PC-9 (cell line): ENCODE results near the gene CTIF. TPM values are rescaled to one million over a fixed set of nuclear protein-coding genes. Genes with fewer than 3 reads are reported as not detected.

Experiments
- BruUV-seq: library from RNA; stranded (reverse); fragments of 400-500 nt; replicated peaks from 2 replicates; lab custom pipeline; 2021; lab: Mats Ljungman, UMichigan
- CTCF ChIA-PET: fragments of 300-600 bp; sonication (Branson Sonifier 250); formaldehyde crosslinking; loops from one replicate; lab custom pipeline; 2022; ENCODE audit warnings: antibody characterized with exemption; lab: Charles Lee
- POLR2A ChIA-PET: fragments of 300-600 bp; sonication (Branson Sonifier 250); formaldehyde crosslinking; loops from one replicate; lab custom pipeline; 2022; ENCODE audit warnings: antibody characterized with exemption; ENCODE audit not compliant: unreplicated experiment; lab: Charles Lee
- DNase-seq, 2 experiments: peaks; one replicate each; pipeline versions ENCODE4 v3.0.0 to v3.0.0-alpha.2; 2015 to 2022; ENCODE audit warnings: mixed read lengths in 1 of 2
- H2AFZ ChIP-seq: fragments of 200-600 bp; sonication (generic); 2 replicates; pipeline ENCODE4 v1.8.1; 2017; ENCODE audit warnings: antibody characterized with exemption
- H3F3A ChIP-seq: fragments of 200-600 bp; sonication (generic); 2 replicates; pipeline ENCODE4 v1.8.1; 2017; ENCODE audit warnings: antibody characterized with exemption, mild to moderate bottlenecking, low read depth; ENCODE audit not compliant: insufficient read depth
- H3K27ac ChIP-seq: fragments of 200-600 bp; sonication (generic); 2 replicates; pipeline ENCODE4 v1.6.1; 2016; ENCODE audit warnings: mixed run types
- H3K27me3 ChIP-seq: fragments of 200-600 bp; sonication (generic); 2 replicates; pipeline ENCODE4 v1.6.1; 2016; ENCODE audit warnings: low read depth, mixed run types; ENCODE audit not compliant: insufficient read depth
- H3K36me3 ChIP-seq: fragments of 200-600 bp; sonication (generic); 2 replicates; pipeline ENCODE4 v1.6.1; 2016; ENCODE audit warnings: low read depth, mixed run types
- H3K4me1 ChIP-seq: fragments of 200-600 bp; sonication (generic); replicated peaks from 2 replicates; pipeline ENCODE4 v1.6.1; 2016; ENCODE audit warnings: mixed run types; ENCODE audit not compliant: insufficient read depth
- H3K4me2 ChIP-seq: fragments of 200-600 bp; sonication (generic); 2 replicates; pipeline ENCODE4 v1.6.1; 2017; ENCODE audit warnings: mixed run types
- H3K4me3 ChIP-seq: fragments of 200-600 bp; sonication (generic); 2 replicates; pipeline ENCODE4 v1.6.1; 2016; ENCODE audit warnings: mixed run types
- H3K79me2 ChIP-seq: fragments of 200-600 bp; sonication (generic); 2 replicates; pipeline ENCODE4 v1.6.1; 2017; ENCODE audit warnings: low read depth, mixed run types
- H3K9me2 ChIP-seq: fragments of 200-600 bp; sonication (generic); 2 replicates; pipeline ENCODE4 v1.8.1; 2017; ENCODE audit warnings: mild to moderate bottlenecking; ENCODE audit not compliant: insufficient read depth
- H3K9me3 ChIP-seq: fragments of 200-600 bp; sonication (generic); 2 replicates; pipeline ENCODE4 v1.8.1; 2016; ENCODE audit warnings: low read depth; ENCODE audit not compliant: insufficient read depth
- H4K20me1 ChIP-seq: fragments of 200-600 bp; sonication (generic); 2 replicates; pipeline ENCODE4 v1.8.1; 2017; ENCODE audit not compliant: insufficient read depth
- EZH2 ChIP-seq: fragments of 200-600 bp; sonication (generic); IDR thresholded peaks from 2 replicates; pipeline ENCODE4 v1.8.0; 2017; ENCODE audit warnings: antibody characterized with exemption, low read depth
- intact Hi-C: fragments of 100-400 bp; cut with micrococcal nuclease; formaldehyde crosslinking; loops from one replicate; pipeline ENCODE4 v1.10.0; 2022; ENCODE audit not compliant: unreplicated experiment
- total RNA-seq: library from RNA; stranded (reverse); gene quantifications from 2 replicates; pipeline ENCODE4 v1.2.3, GENCODE V29; 2021
- TF ChIP-seq, protein P1 (sequence below): fragments of 200-600 bp; sonication (generic); conservative IDR thresholded peaks from 2 replicates; pipeline ENCODE4 v1.6.1; 2017; ENCODE audit warnings: mixed run types, antibody characterized with exemption, mild to moderate bottlenecking, moderate library complexity

The CTIF gene
- total RNA-seq, 1 experiment from 2014 or later: 26.2 TPM

DNA sequence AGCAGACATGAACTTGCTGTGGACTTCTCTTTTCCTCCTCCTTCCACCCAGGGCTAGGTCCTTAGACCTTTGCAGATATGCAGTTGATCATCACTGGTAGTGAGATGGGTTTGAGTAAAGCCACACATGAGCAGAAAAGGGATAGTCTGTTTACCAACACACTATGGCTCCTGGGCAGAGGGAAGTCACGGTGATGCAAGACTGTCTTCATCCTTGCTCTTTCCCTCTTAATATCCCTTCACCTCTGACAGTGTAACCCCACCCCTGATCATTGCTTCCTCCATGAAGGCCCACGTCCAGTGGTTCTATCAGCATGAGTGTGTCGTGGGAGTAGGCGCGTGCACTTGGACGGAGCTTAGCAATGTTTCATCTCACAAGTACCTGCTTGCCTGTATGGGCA, 223.2 kb downstream of the CTIF start:
- Histone ChIP-seq H2AFZ (no peak overlapping the region), H3K4me1 (no peaks in the 10 kb centered on the region), H3F3A (no peaks in the 10 kb centered on the region), H3K27me3 (no peaks in the 10 kb centered on the region), H3K79me2 (no peaks in the 10 kb centered on the region), H3K9me3 (no peaks in the 10 kb centered on the region), H3K36me3 (no peaks in the 10 kb centered on the region), H3K27ac (no peak overlapping the region), H4K20me1 (no peaks in the 10 kb centered on the region), H3K9me2 (no peaks in the 10 kb centered on the region), H3K4me2 (no peak overlapping the region), H3K4me3 (no peak overlapping the region)
- no peak for TF ChIP-seq EZH2
- TF ChIP-seq, protein P1, sequence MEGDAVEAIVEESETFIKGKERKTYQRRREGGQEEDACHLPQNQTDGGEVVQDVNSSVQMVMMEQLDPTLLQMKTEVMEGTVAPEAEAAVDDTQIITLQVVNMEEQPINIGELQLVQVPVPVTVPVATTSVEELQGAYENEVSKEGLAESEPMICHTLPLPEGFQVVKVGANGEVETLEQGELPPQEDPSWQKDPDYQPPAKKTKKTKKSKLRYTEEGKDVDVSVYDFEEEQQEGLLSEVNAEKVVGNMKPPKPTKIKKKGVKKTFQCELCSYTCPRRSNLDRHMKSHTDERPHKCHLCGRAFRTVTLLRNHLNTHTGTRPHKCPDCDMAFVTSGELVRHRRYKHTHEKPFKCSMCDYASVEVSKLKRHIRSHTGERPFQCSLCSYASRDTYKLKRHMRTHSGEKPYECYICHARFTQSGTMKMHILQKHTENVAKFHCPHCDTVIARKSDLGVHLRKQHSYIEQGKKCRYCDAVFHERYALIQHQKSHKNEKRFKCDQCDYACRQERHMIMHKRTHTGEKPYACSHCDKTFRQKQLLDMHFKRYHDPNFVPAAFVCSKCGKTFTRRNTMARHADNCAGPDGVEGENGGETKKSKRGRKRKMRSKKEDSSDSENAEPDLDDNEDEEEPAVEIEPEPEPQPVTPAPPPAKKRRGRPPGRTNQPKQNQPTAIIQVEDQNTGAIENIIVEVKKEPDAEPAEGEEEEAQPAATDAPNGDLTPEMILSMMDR: no peak
- no peak for DNase-seq
- BruUV-seq: no TSS peak
- CTCF ChIA-PET: no interaction called here
- intact Hi-C loops: no loop called here
- POLR2A ChIA-PET: no interaction called here

DNA sequence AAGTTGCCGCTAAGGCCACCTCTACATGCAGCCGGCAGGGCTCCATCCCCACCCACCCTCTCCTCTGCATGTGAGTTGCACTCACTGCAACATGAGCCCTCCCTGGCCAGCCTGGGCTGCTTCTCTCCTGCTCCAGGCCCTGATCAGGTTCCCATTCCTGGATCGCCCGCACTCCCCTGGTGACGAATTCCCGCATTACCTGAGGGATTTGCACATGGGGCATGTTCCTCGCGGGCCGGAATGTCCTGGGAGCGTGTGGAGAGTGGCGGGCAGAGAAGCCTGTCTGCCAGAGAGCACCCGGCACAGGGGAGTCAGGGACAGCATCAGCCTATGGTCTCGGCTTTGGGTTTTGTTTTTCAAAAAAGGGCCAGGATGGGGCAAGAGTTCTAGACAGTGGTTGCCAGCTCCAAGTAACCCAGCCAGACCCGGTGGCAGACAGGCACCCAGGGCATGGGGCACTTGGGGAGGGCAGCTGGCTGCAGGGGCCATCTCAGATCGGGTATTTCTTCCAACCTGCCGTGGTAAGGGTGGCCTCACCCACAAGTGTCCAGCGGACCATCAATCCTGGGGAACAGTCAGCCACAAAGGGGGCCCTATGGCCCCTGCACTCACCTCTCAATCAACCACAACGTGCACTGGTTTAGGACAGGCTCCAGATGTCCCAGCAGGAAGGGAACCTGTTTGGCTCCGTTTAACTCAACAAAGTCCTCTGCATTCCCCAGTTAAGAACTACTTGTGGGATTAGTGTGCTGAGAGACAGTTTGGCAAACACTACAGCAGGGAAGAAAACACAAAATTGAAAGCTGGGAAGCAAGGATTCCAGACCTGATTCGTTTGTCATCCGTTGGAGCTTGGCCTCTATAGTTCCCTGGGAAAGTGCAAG, 224.2 kb downstream of the CTIF start:
- no TSS peak for BruUV-seq
- no peak overlapping the region for H3K4me2 ChIP-seq
- no peak overlapping the region for H3K4me3 ChIP-seq
- H3K79me2 ChIP-seq: no peaks in the 10 kb centered on the region
- no peaks in the 10 kb centered on the region for H3F3A ChIP-seq
- ChIA-PET CTCF (no interaction called here), POLR2A (no interaction called here)
- no peaks in the 10 kb centered on the region for H4K20me1 ChIP-seq
- H3K4me1 ChIP-seq: no peaks in the 10 kb centered on the region
- no peak for TF ChIP-seq EZH2
- TF ChIP-seq, protein P1: no peak
- no peak for DNase-seq
- H3K9me3 ChIP-seq: no peaks in the 10 kb centered on the region
- no peak overlapping the region for H2AFZ ChIP-seq
- no peak overlapping the region for H3K27ac ChIP-seq
- intact Hi-C loops: no loop called here
- H3K36me3 ChIP-seq: no peaks in the 10 kb centered on the region
- H3K27me3 ChIP-seq: no peaks in the 10 kb centered on the region
- no peaks in the 10 kb centered on the region for H3K9me2 ChIP-seq

DNA sequence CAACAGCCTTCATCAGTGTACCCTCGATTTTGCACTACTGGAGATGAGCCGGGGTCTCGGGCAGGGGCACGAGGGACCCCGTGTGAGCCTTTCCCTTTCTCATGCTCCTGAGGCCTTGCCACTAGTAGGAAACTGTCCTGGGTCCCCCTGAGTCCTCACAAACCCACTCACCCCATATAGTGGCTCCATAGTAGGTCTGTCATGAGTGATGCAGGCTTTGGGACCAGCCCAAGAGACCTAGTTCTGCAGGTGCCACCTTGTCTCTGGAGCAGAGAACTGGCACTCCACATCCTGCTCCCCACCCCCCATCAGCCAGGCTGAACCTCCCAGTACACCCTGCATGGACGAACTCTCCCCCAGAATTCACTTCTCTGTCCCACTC, 224.9 kb downstream of the CTIF start:
- H3K79me2 ChIP-seq: no peaks in the 10 kb centered on the region
- TF ChIP-seq, protein P1: no peak
- no peak for TF ChIP-seq EZH2
- no peak overlapping the region for H3K27ac ChIP-seq
- no peaks in the 10 kb centered on the region for H3K27me3 ChIP-seq
- no peaks in the 10 kb centered on the region for H4K20me1 ChIP-seq
- no TSS peak for BruUV-seq
- no peak overlapping the region for H2AFZ ChIP-seq
- no peaks in the 10 kb centered on the region for H3K36me3 ChIP-seq
- intact Hi-C loops: no loop called here
- no peak for DNase-seq
- CTCF ChIA-PET: no interaction called here
- no peak overlapping the region for H3K4me3 ChIP-seq
- no peaks in the 10 kb centered on the region for H3K4me1 ChIP-seq
- POLR2A ChIA-PET: no interaction called here
- H3K9me2 ChIP-seq: no peaks in the 10 kb centered on the region
- H3K9me3 ChIP-seq: no peaks in the 10 kb centered on the region
- no peaks in the 10 kb centered on the region for H3F3A ChIP-seq
- H3K4me2 ChIP-seq: no peak overlapping the region
